HepG2 (cell line): ENCODE measurements around the gene CTNNA2. TPM values are rescaled to one million over a fixed set of nuclear protein-coding genes. Genes with fewer than 3 reads are reported as not detected.

Experiments used
- KIAA2018 ChIP-seq: sonication (generic); formaldehyde crosslinking; IDR thresholded peaks from 2 replicates; pipeline ENCODE4 v1.5.0; 2020; ENCODE audit warnings: mild to moderate bottlenecking, missing genetic modification reagents, borderline replicate concordance
- NFYC ChIP-seq: IDR thresholded peaks from 2 replicates; pipeline ENCODE4 v1.6.1; 2016; ENCODE audit warnings: missing genetic modification reagents, missing compliant biosample characterization
- ZNF768 ChIP-seq: sonication (generic); formaldehyde crosslinking; IDR thresholded peaks from 2 replicates; pipeline ENCODE4 v1.4.0; 2020; ENCODE audit warnings: missing genetic modification reagents
- ZNF772 ChIP-seq: sonication (generic); formaldehyde crosslinking; IDR thresholded peaks from 2 replicates; pipeline ENCODE4 v1.5.0; 2020; ENCODE audit warnings: mild to moderate bottlenecking, missing genetic modification reagents
- polyA plus RNA-seq, 8 experiments: library from polyadenylated mRNA; depleted of rRNA in 3 of 8; stranded (reverse) in 7 of 8; unstranded in 1 of 8; fragments of >200 nt; fragmentation: Illumina TruSeq in 4 of 8; extraction: Trizol in 4 of 8; gene quantifications; 2 replicates each; pipeline versions ENCODE4 v1.2.1 to v1.2.3, GENCODE V29; 2011 to 2016; ENCODE audit warnings: low read depth in 4 of 8, missing spikeins in 1 of 8, mixed read lengths in 1 of 8; ENCODE audit not compliant: insufficient read depth in 1 of 8
- total RNA-seq, 5 experiments: library from RNA; depleted of rRNA; stranded (reverse); fragments of >200 nt; fragmentation: Illumina TruSeq; extraction: Trizol; gene quantifications; 2 replicates each; pipeline ENCODE4 v1.2.3, GENCODE V29; 2016; ENCODE audit warnings: low read depth in 1 of 5

CTNNA2 gene
- total and polyA plus RNA-seq, 2 of the 13 experiments (the other 11 are each of a cell fraction or from before 2014, with no cell fraction given), result not detected

DNA sequence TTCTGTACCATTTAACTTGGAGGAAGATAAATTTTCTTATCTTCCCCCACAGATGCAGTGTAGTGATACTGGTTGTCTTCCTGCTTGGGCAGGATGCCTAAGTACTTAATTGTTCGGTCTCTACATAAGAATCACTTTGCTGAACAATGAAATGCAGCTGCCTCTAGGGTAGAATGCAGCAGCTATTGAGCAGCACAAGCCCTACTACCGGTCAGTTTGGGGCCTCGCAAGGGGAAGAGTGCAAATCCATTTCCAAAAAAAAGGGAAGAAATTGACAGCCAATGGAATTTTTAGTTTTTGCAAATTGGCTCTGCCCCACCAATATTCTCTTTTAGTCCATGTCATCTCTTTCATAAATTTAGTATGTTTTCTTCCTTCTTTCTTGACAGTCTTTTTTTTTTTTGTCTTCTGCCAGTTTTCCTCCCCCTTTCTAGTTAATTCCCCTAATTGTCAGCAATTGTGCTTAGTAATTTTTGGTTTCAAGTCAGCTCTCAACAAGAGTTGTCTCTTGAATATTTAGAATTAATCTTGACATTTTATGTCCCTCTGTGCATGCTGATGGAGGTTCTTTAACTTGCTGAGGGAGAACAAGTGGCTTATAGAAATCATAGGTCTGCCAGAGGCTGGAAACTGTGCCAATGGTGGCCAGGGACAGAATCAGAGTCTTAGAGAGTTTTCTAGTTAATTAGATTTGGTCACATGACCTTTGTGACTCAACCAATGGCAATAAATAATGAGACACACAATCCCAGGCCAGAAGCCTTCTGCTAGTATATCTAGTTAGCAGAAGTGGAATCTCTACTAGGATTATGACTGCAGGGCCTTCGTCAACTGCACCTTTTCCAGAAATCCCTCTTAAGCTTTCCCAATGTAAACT is 270.0 kb downstream of the CTNNA2 start (continued):
- TF ChIP-seq KIAA2018 (CRISPR knock-in tag) (no peak), ZNF772 (CRISPR knock-in tag) (no peak), ZNF768 (CRISPR knock-in tag) (no peak), NFYC (CRISPR knock-in tag) (no peak)
